GM12878 (cell line): ENCODE results near the gene MEIOSIN. TPM values are rescaled to one million over a fixed set of nuclear protein-coding genes. Genes with fewer than 3 reads are reported as not detected.

Source experiments
- BACH1 ChIP-seq: fragments of 450-650 bp; IDR thresholded peaks from 2 replicates; pipeline ENCODE4 v1.6.1; 2017; ENCODE audit warnings: mild to moderate bottlenecking, borderline replicate concordance
- BRCA1 ChIP-seq: IDR thresholded peaks from 2 replicates; pipeline ENCODE4 v1.6.1; 2011; ENCODE audit warnings: low read depth, low read length, improper control_type of control experiment
- CBX3 ChIP-seq: fragments of 200-600 bp; sonication (generic); IDR thresholded peaks from 2 replicates; pipeline ENCODE4 v1.6.1; 2016; ENCODE audit warnings: low read depth, borderline replicate concordance
- CREM ChIP-seq: IDR thresholded peaks from 2 replicates; pipeline ENCODE4 v1.6.1; 2014; ENCODE audit warnings: antibody characterized with exemption, low read depth
- E2F8 ChIP-seq: fragments of 450-650 bp; IDR thresholded peaks from 2 replicates; pipeline ENCODE4 v1.6.1; 2018; ENCODE audit warnings: mild to moderate bottlenecking, low read depth, moderate library complexity; ENCODE audit not compliant: partially characterized antibody
- EED ChIP-seq: sonication (generic); IDR thresholded peaks from 2 replicates; pipeline ENCODE4 v1.6.1; 2016; ENCODE audit warnings: antibody characterized with exemption, low read depth
- IKZF1 ChIP-seq: fragments of 450-650 bp; conservative IDR thresholded peaks from 2 replicates; pipeline ENCODE4 v1.6.1; 2017; ENCODE audit warnings: antibody characterized with exemption, mild to moderate bottlenecking
- IRF4 ChIP-seq: IDR thresholded peaks from 2 replicates; pipeline ENCODE4 v1.6.1; 2011; ENCODE audit warnings: low read depth, low read length
- JUND ChIP-seq: IDR thresholded peaks from 2 replicates; pipeline ENCODE4 v1.6.1; 2012; ENCODE audit warnings: low read depth, mild to moderate bottlenecking, low read length, improper control_type of control experiment, moderate library complexity
- POLR2AphosphoS5 ChIP-seq: IDR thresholded peaks from 2 replicates; pipeline ENCODE4 v1.6.1; 2011; ENCODE audit warnings: mild to moderate bottlenecking, low read length, inconsistent platforms
- RB1 ChIP-seq: fragments of 450-650 bp; formaldehyde crosslinking; IDR thresholded peaks from 2 replicates; pipeline ENCODE4 v1.6.1; 2017; ENCODE audit warnings: mild to moderate bottlenecking, borderline replicate concordance
- RELA ChIP-seq: fragments of 450-650 bp; IDR thresholded peaks from 2 replicates; pipeline ENCODE4 v1.8.0; 2014; ENCODE audit warnings: borderline replicate concordance; ENCODE audit not compliant: partially characterized antibody
- SMAD5 ChIP-seq: IDR thresholded peaks from 2 replicates; pipeline ENCODE4 v1.6.1; 2016; ENCODE audit warnings: antibody characterized with exemption, low read depth
- SMC3 ChIP-seq: IDR thresholded peaks from 2 replicates; pipeline ENCODE4 v1.6.1; 2011; ENCODE audit warnings: low read length, improper control_type of control experiment, borderline replicate concordance
- STAT1 ChIP-seq: fragments of 450-650 bp; conservative IDR thresholded peaks from 2 replicates; pipeline ENCODE4 v1.6.1; 2014; ENCODE audit warnings: antibody characterized with exemption, mild to moderate bottlenecking
- STAT3 ChIP-seq: IDR thresholded peaks from 2 replicates; pipeline ENCODE4 v1.6.1; 2011; ENCODE audit warnings: low read depth, low read length, improper control_type of control experiment
- ZNF622 ChIP-seq: fragments of 450-650 bp; IDR thresholded peaks from 2 replicates; pipeline ENCODE4 v1.6.1; 2017; ENCODE audit warnings: mild to moderate bottlenecking, inconsistent platforms
- polyA plus RNA-seq, 11 experiments: library from polyadenylated mRNA; depleted of rRNA in 4 of 11; unstranded in 6 of 11; stranded (reverse) in 5 of 11; fragments of >200 nt; fragmentation: Nextera tagmentation in 4 of 11; fragmentation: Illumina TruSeq in 1 of 11; extraction: Ambion mirVana in 4 of 11; extraction: Trizol in 1 of 11; gene quantifications; 1 replicate in 1 of 11; 2 replicates in 10 of 11; pipeline versions ENCODE4 v1.2.1 to v1.2.3, GENCODE V29; 2011 to 2016; ENCODE audit warnings: inconsistent platforms in 2 of 11, missing spikeins in 2 of 11, low read depth in 1 of 11
- total RNA-seq, 4 experiments: library from RNA; depleted of rRNA in 3 of 4; stranded (reverse); fragments of >200 nt in 3 of 4; fragmentation: Illumina TruSeq in 1 of 4; extraction: Trizol in 1 of 4; gene quantifications; 2 replicates each; pipeline versions ENCODE4 v1.2.1 to v1.2.3, GENCODE V29; 2013 to 2021
- TF ChIP-seq, protein P1 (sequence below): fragments of 450-650 bp; formaldehyde crosslinking; IDR thresholded peaks from 2 replicates; pipeline ENCODE4 v1.4.0; 2020; ENCODE audit warnings: mild to moderate bottlenecking, moderate library complexity

The MEIOSIN gene
- total and polyA plus RNA-seq, 10 of the 15 experiments (the other 5 are each of a cell fraction or from before 2014, with no cell fraction given), result 0.05 to 0.66 (median 0.14) TPM; not detected in 4

DNA sequence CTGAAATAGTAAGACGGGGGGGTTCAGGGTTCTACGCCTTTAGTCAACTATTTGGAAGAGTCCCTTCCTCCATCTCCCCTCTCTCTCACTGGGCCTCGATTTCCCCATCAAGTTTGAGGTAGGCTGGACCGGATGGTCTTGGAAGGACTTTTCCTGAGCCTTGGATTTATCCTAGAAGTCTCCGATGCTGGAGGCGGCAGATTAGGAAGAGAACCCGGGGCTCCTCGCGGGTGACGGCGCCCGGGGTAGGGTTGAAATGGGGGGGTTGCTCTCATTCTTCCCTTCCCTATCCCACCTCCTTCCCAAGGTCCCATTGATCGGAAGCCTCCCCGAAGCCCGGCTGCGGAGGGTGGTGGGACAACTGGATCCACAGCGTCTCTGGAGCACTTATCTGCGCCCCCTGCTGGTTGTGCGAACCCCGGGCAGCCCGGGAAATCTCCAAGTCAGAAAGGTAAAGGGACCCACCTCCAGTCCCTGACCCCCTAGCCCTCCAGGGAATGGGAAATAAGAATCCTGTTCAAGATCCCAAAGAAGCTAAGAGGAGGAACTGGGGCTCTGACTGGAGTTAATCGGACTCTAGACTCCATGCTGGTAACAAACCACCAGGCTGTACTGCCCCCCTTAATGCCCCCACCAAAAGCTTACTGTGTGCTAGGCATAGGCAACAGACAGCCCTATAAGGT lies 40.0 kb upstream of the MEIOSIN start (continued):
- TF ChIP-seq, protein P1, sequence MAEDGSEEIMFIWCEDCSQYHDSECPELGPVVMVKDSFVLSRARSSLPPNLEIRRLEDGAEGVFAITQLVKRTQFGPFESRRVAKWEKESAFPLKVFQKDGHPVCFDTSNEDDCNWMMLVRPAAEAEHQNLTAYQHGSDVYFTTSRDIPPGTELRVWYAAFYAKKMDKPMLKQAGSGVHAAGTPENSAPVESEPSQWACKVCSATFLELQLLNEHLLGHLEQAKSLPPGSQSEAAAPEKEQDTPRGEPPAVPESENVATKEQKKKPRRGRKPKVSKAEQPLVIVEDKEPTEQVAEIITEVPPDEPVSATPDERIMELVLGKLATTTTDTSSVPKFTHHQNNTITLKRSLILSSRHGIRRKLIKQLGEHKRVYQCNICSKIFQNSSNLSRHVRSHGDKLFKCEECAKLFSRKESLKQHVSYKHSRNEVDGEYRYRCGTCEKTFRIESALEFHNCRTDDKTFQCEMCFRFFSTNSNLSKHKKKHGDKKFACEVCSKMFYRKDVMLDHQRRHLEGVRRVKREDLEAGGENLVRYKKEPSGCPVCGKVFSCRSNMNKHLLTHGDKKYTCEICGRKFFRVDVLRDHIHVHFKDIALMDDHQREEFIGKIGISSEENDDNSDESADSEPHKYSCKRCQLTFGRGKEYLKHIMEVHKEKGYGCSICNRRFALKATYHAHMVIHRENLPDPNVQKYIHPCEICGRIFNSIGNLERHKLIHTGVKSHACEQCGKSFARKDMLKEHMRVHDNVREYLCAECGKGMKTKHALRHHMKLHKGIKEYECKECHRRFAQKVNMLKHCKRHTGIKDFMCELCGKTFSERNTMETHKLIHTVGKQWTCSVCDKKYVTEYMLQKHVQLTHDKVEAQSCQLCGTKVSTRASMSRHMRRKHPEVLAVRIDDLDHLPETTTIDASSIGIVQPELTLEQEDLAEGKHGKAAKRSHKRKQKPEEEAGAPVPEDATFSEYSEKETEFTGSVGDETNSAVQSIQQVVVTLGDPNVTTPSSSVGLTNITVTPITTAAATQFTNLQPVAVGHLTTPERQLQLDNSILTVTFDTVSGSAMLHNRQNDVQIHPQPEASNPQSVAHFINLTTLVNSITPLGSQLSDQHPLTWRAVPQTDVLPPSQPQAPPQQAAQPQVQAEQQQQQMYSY (CRISPR knock-in tag), result no peak
- no peak for TF ChIP-seq SMAD5
- TF ChIP-seq ZNF622, result no peak
- peak; percentile 83 for TF ChIP-seq IKZF1
- TF ChIP-seq BACH1, result 0 out of 2 replicates have a peak, but pooled peaks have one; percentile 27
- TF ChIP-seq BRCA1, result no peak
- 0 out of 2 replicates have a peak, but pooled peaks have one; percentile 48 for TF ChIP-seq RB1
- no peak for TF ChIP-seq POLR2AphosphoS5
- no peak for TF ChIP-seq JUND
- no peak for TF ChIP-seq CBX3
- no peak for TF ChIP-seq STAT1
- peak; percentile 71 for TF ChIP-seq SMC3
- TF ChIP-seq EED, result peak; percentile 80; the same call in 1 of the 2 replicates
- TF ChIP-seq STAT3, result no peak
- no peak for TF ChIP-seq IRF4
- peak; percentile 34 for TF ChIP-seq RELA
- no peak for TF ChIP-seq E2F8
- no peak for TF ChIP-seq CREM
